ENCODE results near the gene MYF5.

The MYF5 gene

DNA sequence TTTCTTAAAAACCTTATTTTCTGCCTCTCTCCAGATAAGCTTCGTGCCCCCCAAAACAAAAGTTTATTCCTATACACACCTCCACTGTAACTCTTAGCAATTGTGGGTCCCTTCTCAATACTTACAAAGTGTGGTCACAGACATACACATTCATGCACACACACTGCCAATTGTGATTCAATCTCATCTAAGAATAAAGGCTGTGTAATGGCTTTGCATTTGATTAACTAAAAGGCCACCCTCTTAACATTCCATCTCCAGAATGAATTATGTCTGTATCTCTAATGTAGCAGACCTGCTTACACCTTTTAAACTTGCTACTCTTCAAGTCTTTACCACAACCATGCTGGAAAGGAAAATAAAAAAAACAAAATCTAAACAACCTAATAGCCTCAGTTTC is 49.5 kb downstream of the MYF5 start:
- no peak for DNase-seq (ENCODE audit: low read depth in 3 of 3)

DNA sequence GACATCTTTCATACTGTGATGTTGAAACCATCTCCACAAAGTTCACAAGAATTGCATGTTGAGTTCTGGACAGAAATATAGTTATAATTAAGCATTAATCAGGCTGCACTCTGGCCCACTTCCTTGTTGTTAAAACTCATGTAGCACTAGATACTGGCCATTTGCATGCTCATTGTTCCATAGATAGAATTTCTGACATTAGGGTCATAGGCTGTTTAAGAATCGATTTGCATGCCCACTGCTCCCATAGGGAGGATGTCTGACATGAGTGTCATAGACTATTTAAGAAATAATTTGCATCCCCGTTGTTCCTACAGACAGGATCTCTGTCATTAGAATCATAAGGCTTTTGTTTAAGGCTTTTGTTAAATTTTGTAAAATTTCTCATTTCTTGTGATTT is 50.2 kb downstream of the MYF5 start:
- DNase-seq (ENCODE audit: low read depth in 3 of 3): no peak

All from stimulated activated CD4-positive, alpha-beta T cell treated with anti-CD3 and anti-CD28 coated beads, TNF-alpha, amount 100 ng/mL, for 4 hours (primary cell).